Esophagus squamous epithelium (tissue), 5 donors: Measurements from ENCODE around the gene PTPRN2. TPM values are rescaled to one million over a fixed set of nuclear protein-coding genes. Genes with fewer than 3 reads are reported as not detected.

Source experiments
- DNase-seq: peaks from one replicate; lab custom pipeline; 2025; lab: John Stamatoyannopoulos, UW
- H3K27ac ChIP-seq, 4 donors: fragments of 200-600 bp; sonication (generic); one replicate each; pipeline ENCODE4 v1.5.1; 2016 to 2019; ENCODE audit warnings: mild to moderate bottlenecking in 1 of 4
- H3K27me3 ChIP-seq, 4 donors: fragments of 200-600 bp; sonication (generic); 1 replicate in 3 of 4; 2 replicates in 1 of 4; pipeline versions ENCODE4 v1.5.1 to v1.6.0; 2017 to 2021; ENCODE audit warnings: antibody characterized with exemption in 1 of 4
- H3K36me3 ChIP-seq, 3 donors: fragments of 200-600 bp; sonication (generic); one replicate each; pipeline ENCODE4 v1.5.1; 2016 to 2019
- H3K4me1 ChIP-seq, 3 donors: fragments of 200-600 bp; sonication (generic); one replicate each; pipeline ENCODE4 v1.5.1; 2017 to 2019
- H3K4me3 ChIP-seq, 4 donors: fragments of 200-600 bp; sonication (generic); 1 replicate in 3 of 4; 2 replicates in 1 of 4; pipeline ENCODE4 v1.5.1; 2016 to 2019; ENCODE audit warnings: mild to moderate bottlenecking in 2 of 4, moderate library complexity in 1 of 4
- H3K9me3 ChIP-seq, 3 donors: fragments of 200-600 bp; sonication (generic); one replicate each; pipeline ENCODE4 v1.5.1; 2016 to 2019
- CTCF ChIP-seq, 6 experiments: fragments of 450-650 bp in 4 of 6; fragments of 200-600 bp in 2 of 6; sonication (generic) in 2 of 6; IDR thresholded peaks; one replicate each; pipeline ENCODE4 v1.5.1; 2016 to 2019; ENCODE audit warnings: antibody characterized with exemption in 6 of 6, mild to moderate bottlenecking in 4 of 6, moderate library complexity in 4 of 6
- POLR2A ChIP-seq, 4 donors: fragments of 450-650 bp; IDR thresholded peaks; one replicate each; pipeline ENCODE4 v1.6.1; 2017; ENCODE audit warnings: antibody characterized with exemption in 4 of 4, mild to moderate bottlenecking in 4 of 4, moderate library complexity in 3 of 4
- WGBS, 2 donors: methylation state at CpG; one replicate each; pipeline ENCODE4 v1.1.5; 2018; 5-methylcytosine and 5-hydroxymethylcytosine counted together
- intact Hi-C: fragments of 100-400 bp; cut with DNase I; formaldehyde crosslinking; loops from one replicate; pipeline ENCODE4 v1.15.0; 2022
- total RNA-seq, 4 donors: library from RNA; depleted of rRNA; stranded (reverse); fragments of >200 nt; gene quantifications; one replicate each; pipeline ENCODE4 v1.1.0, GENCODE V29; 2016
- donor health status: DM: yes; HTN: yes; CAD: no.

Gene PTPRN2
- total RNA-seq, 4 donors from 2014 or later, result 0.38 to 2.7 (median 1.0) TPM

- H3K36me3 ChIP-seq, result no peaks in the 10 kb centered on the region
- TF ChIP-seq CTCF (IDR thresholded peaks at IDR 0.05) (no peak), POLR2A (IDR thresholded peaks at IDR 0.05) (no peak)
- H3K4me3 ChIP-seq, result no peak overlapping the region
- DNase-seq, result no peak
- intact Hi-C loops, result no loop called here
- peaks cover 6 to 43% (median 21%) of the 10 kb centered on the region in 3 donors for H3K4me1 ChIP-seq
- H3K27ac ChIP-seq, result no peak overlapping the region
- peaks cover 34 to 100% (median 53%) of the 10 kb centered on the region in 4 donors for H3K27me3 ChIP-seq
- WGBS, 2 donors, result 4% methylated on average over 4 of the region's 77 CpGs; no CpG with 5 or more reads in 1 of the 2 donors
- H3K9me3 ChIP-seq, result no peaks in the 10 kb centered on the region
These were observed 902.0 kb downstream of the PTPRN2 start for GRCh38 chr7:157685430-157686284.

GRCh38 chr7:157684909-157685429 lies 902.7 kb downstream of the PTPRN2 start:
- no peaks in the 10 kb centered on the region for H3K9me3 ChIP-seq
- H3K4me3 ChIP-seq, result peak overlapping the region in 2 of 4 donors; percentile 32 to 50
- H3K27me3 ChIP-seq, result peaks cover 34 to 100% (median 50%) of the 10 kb centered on the region in 4 donors
- 0% methylated on average over 5 of the region's 72 CpGs; no CpG with 5 or more reads in 1 of the 2 donors for WGBS, 2 donors
- H3K36me3 ChIP-seq, result no peaks in the 10 kb centered on the region
- intact Hi-C loops, result no loop called here
- no peak overlapping the region for H3K27ac ChIP-seq
- peaks cover 4 to 36% (median 15%) of the 10 kb centered on the region in 3 donors for H3K4me1 ChIP-seq
- TF ChIP-seq POLR2A (IDR thresholded peaks at IDR 0.05) (no peak), CTCF (IDR thresholded peaks at IDR 0.05) (no peak)
- no peak for DNase-seq

- Histone ChIP-seq H3K27ac (no peak overlapping the region), H3K9me3 (no peaks in the 10 kb centered on the region), H3K36me3 (no peaks in the 10 kb centered on the region), H3K27me3 (peaks cover 30 to 100% (median 43%) of the 10 kb centered on the region in 4 donors), H3K4me1 (peaks cover 0 to 30% (median 9%) of the 10 kb centered on the region in 3 donors), H3K4me3 (peak overlapping the region in 2 of 4 donors; percentile 32 to 50)
- intact Hi-C loops, result no loop called here
- TF ChIP-seq CTCF (IDR thresholded peaks at IDR 0.05) (no peak), POLR2A (IDR thresholded peaks at IDR 0.05) (no peak)
- 2 to 9% methylated on average over 15 to 31 of the region's 74 CpGs for WGBS, 2 donors
- no peak for DNase-seq
These were observed 903.3 kb downstream of the PTPRN2 start for GRCh38 chr7:157684157-157684908.

GRCh38 chr7:157683747-157684156 lies 903.9 kb downstream of the PTPRN2 start:
- H3K36me3 ChIP-seq, result no peaks in the 10 kb centered on the region
- H3K4me1 ChIP-seq, result peaks cover 0 to 24% (median 7%) of the 10 kb centered on the region in 3 donors
- intact Hi-C loops, result no loop called here
- peaks cover 24 to 97% (median 38%) of the 10 kb centered on the region in 4 donors for H3K27me3 ChIP-seq
- no peak for TF ChIP-seq CTCF (IDR thresholded peaks at IDR 0.05)
- no peak for TF ChIP-seq POLR2A (IDR thresholded peaks at IDR 0.05)
- 35 to 37% methylated on average over 20 of the region's 20 CpGs for WGBS, 2 donors
- H3K9me3 ChIP-seq, result no peaks in the 10 kb centered on the region
- no peak overlapping the region for H3K27ac ChIP-seq
- no peak for DNase-seq
- peak overlapping the region in 2 of 4 donors; percentile 32 to 50 for H3K4me3 ChIP-seq
